ENCODE results near the gene MEGF8.
"Not testable (repeated sequence)": the region's sequence is repeated elsewhere in the genome, so short reads cannot be mapped to it uniquely, and the experiment has no call there.

Gene MEGF8

DNA sequence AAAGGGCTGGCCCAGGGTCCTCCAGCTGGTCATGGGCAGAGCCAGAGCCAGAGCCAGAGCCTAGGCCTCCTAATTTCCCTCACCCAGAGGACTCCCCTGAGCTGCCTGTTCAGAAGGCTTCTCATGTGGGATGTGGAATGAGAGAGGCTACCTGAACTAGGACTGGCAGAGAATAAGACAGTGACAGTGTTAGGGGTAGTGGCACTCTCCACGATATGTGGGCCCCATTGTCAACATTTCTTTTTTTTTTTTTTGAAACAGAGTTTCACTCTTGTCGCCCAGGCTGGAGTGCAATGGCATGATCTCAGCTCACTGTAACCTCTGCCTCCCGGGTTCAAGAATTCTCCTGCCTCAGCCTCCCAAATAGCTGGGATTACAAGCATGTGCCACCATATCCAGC, 5.9 kb downstream of the MEGF8 start:
- DNase-seq (ENCODE audit: low read depth in 2 of 2, low spot score in 1 of 2) = not testable (repeated sequence)

DNA sequence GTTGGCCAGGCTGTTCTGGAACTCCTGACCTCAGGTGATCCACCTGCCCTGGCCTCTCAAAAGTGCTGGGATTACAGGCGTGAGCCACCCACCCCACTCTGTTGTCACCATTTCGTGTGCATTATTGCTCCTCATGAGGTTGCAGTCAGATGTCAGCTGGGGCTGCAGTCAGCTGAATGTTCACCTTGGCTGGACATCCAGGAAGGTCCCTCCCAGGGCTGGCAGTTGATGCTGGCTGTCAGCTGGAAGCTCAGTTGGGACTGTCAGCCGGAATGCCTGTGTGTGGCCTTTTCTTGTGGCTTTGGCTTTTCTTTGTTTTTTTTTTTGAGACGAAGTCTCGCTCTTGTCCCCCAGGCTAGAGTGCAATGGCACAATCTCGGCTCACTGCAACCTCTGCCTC, 6.6 kb downstream of the MEGF8 start:
- no peak for DNase-seq (ENCODE audit: low read depth in 2 of 2, low spot score in 1 of 2)

DNA sequence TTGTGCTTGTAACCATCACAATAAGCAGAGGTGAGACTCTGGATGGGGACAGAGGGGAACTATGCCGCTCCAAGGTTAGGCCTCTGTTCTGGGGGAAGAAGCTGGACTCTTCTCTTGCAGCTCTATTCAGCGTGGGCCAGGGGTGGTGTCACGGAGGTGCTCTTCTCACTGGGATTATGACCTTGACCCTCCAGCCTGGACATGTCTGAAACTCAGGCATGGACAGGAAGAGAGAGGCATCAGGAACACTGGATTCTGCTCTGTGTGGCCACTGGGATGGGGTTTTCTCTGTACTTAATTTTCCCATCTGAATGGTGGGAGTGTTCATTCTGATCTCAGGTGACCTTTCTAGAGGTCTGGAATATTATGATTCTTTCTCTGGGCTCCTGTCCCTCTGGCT, 7.6 kb downstream of the MEGF8 start:
- no peak for DNase-seq (ENCODE audit: low read depth in 2 of 2, low spot score in 1 of 2)

DNA sequence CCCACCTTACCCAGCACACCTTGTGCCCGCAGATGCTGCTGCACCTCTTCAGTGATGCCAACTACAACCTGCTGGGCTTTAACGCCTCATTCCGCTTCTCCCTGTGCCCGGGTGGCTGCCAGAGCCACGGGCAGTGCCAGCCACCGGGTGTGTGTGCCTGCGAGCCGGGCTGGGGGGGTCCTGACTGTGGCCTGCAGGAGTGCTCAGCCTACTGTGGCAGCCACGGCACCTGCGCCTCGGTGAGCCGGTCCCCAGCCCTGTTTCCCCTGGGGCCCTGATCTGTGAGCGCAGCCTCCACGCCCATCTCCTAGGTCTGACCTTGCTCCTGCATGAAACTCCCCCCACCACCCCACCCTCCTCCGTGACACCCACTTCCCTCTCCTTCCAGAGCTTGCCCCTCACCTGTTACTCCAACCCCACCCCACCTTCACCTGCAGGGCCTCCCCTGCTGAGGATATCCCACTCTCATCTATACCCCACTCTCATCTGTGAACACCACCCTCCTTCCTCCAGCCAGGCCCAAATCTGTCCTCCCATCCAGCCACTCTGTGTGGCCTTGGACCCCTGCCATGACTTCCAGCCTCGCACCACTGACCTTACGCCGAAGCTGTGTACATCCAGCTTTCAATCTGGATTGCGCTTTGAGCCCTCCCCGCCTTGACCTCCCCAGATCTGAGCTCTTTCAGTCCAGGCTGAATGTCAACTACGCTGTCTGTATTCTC, 8.7 kb downstream of the MEGF8 start:
- DNase-seq (ENCODE audit: low read depth in 2 of 2, low spot score in 1 of 2) = no peak

DNA sequence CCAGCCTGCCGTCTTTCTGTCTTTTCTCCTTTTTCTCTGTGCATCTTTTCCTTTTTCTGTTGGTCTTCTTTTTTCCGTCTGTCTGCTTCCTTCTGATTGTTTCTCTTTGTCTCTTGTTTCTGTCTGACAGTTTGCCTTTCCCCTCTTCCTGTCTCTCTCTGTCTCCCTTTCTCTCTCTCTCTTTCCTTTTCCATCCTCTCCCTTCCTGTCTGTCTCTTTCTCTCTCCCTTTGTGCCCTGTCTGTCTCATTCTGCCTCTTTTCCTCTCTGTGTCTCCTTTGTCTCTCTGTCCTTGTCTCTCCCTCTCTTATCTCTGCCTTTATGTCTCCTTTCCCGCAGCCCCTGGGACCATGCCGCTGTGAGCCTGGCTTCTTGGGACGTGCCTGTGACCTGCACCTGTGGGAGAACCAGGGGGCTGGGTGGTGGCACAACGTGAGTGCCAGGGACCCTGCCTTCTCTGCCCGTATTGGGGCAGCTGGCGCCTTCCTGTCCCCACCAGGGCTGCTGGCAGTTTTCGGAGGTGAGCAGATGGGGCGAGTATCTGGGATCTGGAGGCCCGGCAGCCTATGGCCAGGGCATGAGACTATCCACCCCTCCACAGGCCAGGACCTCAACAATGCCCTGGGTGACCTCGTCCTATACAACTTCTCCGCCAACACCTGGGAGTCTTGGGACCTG, 9.4 kb downstream of the MEGF8 start:
- DNase-seq (ENCODE audit: low read depth in 2 of 2, low spot score in 1 of 2) = no peak

DNA sequence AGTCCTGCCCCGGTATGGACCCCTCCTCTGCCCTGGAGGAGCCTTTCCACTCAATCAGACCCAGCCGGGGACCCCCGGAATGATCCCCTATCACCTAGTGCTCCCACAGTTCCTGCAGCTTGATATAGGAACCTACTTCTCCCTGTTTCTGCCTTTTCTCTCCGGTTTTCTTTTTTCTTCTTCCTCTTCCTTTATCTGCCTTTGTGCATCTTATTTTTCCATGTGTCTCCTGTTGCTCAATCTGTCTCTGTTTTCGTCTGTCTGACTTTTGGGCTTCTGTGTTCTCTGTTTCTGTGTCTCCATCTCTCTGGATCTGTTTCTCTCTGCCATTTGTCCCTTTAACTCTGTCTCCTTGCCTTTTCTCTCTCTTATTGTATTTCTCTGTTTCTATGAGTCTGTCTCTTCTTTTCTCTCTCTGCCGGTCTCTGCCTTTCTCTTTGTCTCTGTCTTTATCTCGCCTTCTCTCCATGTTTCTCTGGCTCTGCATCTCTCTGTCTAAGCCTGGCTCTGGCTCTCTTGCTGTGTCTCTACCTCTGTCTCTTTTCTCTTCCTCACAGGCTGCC, 10.0 kb downstream of the MEGF8 start:
- no peak for DNase-seq (ENCODE audit: low read depth in 2 of 2, low spot score in 1 of 2)

DNA sequence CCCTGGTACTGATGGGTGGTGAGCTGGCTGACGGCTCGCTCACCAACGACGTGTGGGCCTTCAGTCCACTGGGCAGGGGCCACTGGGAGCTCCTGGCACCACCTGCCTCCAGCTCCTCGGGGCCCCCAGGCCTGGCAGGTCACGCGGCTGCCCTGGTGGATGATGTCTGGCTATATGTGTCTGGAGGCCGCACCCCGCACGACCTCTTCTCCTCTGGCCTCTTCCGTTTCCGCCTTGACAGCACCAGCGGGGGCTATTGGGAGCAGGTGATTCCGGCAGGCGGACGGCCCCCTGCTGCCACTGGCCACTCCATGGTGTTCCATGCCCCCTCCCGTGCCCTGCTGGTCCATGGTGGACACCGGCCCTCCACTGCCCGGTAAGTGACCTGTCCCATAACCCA, 10.5 kb downstream of the MEGF8 start:
- DNase-seq (ENCODE audit: low read depth in 2 of 2, low spot score in 1 of 2) = no peak

DNA sequence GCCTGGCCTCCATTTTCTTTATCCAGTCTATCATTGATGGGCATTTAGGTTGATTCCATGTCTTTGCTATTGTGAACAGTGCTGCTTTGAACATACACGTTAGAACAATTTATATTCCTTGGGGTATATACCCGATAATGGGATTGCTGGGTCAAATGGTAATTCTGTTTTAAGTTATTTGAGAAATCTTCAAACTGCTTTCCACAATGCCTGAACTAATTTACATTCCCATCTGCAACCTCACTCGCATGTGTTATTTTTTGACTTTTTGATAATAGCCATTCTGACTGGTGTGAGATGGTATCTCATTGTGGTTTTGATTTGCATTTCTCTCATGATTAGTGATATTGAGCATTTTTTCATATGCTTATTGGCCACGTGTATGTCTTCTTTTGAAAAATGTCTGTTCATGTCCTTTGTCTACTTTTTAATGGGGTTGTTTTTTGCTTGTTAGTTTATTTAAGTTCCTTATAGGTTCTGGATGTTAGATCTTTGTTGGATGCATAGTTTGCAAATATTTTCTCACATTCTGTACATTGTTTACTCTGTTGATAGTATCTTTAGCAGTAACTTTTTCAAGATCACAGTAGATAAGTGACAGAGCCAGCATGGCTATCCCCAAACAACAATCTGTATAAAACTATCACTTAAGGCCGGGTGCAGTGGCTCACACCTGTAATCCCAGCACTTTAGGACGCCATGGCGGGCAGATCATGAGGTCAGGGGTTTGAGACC, 13.9 kb downstream of the MEGF8 start:
- DNase-seq (ENCODE audit: low read depth in 2 of 2, low spot score in 1 of 2) = not testable (repeated sequence)

DNA sequence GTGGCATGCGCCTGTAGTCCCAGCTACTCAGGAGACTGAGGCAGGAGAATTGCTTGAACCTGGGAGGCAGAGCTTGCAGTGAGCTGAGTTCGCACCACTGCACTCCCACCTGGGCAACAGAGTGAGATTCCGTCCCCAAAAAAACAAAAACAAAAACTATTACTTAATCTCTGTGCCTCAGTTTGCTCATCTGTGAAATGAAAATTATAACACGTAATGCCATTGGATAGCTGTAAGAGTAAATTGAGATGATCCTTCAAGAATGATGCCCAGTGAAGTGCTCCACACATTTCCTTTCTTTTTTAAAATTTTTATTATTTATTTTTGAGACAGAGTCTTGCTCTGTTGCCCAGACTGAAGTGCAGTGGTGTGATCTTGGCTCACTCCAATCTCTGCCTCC, 14.5 kb downstream of the MEGF8 start:
- not testable (repeated sequence) for DNase-seq (ENCODE audit: low read depth in 2 of 2, low spot score in 1 of 2)

DNA sequence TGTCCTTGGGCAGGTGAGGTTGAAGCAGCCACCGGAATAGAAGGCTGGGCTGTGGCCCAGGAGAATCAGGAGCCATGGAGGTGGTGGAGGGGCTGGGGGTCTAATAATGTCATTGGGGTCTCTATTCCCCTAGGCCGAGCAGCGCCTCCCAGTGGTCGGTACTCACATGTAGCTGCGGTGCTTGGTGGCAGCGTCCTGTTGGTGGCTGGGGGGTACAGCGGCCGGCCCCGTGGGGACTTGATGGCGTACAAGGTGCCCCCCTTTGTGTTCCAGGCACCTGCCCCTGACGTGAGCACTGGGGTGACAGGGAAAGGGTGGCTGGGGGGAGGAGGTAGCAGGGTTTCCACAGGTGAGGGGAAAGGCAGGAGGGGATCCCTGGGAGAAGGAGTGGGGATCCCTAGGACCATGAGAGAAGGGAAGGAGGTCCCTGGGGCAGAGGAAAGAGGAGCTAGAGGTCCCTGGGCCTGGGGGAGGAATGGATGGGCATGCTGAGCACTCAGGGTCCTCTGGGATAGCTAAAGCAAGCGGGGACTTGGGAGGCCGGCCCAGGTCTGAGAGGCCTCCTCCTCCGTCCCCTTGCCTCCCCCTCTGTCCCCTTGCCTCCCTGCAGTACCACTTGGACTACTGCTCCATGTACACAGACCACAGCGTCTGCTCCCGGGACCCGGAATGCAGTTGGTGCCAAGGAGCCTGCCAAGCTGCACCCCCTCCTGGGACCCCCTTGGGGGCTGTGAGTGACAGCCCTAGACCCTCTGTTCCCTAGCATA, 18.1 kb downstream of the MEGF8 start:
- DNase-seq (ENCODE audit: low read depth in 2 of 2, low spot score in 1 of 2) = no peak

DNA sequence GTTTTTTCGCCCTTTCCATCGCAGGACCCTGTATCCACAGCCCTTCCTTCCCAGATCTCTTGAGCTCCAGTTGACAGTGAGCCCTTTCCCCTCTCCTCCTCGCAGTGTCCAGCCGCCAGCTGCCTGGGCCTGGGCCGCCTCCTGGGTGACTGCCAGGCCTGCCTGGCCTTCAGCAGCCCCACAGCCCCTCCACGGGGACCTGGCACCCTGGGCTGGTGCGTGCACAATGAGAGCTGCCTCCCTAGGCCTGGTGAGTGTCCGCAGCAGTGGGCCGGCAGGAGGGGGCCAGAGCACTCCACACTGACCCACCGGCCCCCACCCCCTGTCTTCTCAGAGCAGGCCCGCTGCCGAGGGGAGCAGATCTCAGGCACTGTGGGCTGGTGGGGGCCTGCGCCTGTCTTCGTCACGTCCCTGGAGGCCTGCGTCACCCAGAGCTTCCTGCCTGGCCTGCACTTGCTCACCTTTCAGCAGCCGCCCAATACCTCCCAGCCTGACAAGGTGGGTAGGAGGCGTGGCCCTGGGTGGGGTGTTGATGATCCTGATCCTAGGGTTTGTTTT, 19.0 kb downstream of the MEGF8 start:
- DNase-seq (ENCODE audit: low read depth in 2 of 2, low spot score in 1 of 2) = no peak

DNA sequence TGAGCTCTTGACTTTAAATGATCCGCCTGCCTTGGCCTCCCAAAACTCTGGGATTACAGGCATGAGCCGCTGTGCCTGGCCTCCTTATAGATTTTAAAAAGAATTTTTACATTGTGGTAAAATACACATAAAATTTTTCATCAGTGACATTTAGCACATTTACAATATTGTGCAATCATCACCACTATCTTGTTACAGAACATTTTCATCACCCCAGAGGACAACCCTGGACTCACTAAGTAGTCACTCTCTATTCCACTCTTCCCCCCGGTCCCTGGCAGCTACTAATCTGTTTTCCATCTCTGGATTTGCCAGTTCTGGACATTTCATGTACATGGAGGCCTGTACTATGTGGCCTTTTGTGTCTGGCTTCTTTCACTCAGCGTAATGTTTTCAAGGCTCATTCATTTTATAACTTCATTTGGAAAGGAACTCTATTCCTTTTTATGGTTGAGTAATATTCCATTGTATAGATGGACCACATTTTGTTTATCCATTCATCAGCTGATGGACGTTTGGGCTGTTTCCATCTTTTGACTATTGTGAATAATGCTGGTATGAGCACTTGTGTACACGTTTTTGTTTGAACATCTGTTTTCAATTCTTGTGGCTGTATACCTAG, 19.9 kb downstream of the MEGF8 start:
- no peak for DNase-seq (ENCODE audit: low read depth in 2 of 2, low spot score in 1 of 2)

DNA sequence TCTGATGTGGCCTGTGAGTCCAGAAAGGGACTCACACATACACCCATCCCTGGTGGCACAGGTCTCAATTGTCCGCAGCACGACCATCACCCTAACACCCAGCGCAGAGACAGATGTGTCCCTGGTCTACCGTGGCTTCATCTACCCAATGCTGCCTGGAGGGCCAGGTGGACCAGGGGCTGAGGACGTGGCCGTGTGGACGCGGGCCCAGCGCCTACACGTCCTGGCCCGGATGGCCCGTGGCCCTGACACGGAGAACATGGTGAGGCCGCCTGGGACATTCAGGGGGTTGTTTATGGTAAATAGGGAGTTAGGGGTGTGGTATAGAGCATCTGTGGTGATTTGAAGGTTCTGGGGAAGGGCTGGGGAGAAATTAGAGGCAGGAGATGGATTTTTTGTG, 22.8 kb downstream of the MEGF8 start:
- DNase-seq (ENCODE audit: low read depth in 2 of 2, low spot score in 1 of 2) = no peak

DNA sequence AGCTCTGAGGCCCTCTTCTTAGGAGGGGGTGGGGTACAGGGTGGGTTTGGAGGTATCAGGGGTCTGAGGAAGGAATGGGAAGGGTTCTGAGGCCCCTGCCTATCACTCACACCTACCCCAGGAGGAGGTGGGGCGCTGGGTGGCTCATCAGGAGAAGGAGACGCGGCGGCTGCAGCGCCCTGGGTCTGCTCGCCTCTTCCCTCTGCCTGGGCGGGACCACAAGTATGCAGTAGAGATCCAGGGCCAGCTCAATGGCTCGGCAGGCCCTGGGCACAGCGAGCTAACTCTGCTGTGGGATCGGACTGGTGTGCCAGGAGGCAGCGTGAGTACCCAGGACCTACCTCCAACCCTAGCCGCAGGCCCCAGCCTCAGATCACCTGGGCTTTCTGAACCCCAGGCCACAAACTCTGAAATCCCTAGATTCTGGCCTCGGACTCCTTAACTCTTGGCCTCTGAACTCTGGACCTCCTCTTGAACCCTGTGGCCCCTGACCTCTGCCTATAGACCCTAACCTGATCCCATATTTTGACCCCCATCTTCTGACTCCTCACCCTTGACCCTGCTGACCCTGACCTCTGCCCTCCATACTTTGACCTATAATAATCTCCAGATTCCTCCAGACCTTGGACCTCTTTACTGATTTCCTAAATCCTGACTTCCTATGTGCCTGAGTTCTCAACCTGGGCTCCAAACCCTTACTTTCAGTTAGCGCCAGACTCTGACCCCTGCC, 24.1 kb downstream of the MEGF8 start:
- no peak for DNase-seq (ENCODE audit: low read depth in 2 of 2, low spot score in 1 of 2)

DNA sequence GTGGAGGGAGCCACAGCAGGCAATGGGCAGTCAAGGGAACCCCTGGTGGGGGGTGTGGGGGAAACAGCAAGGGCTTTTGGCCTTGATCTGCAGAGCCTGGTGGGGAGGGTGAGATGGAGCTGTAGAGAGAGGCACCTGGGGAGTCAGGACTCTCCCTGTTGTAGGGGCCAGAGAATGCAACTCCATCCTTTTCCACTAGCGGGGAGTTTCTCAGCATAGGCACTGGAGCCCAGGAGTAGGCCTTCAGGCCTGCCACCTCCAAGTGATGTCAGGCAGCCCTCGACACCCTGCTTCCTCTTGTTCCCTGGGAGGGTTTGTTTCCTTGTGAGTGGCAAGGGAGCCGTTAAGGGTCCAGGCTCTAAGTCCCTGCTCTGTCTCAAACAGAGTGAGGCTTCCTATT, 25.0 kb downstream of the MEGF8 start:
- DNase-seq (ENCODE audit: low read depth in 2 of 2, low spot score in 1 of 2) = no peak

DNA sequence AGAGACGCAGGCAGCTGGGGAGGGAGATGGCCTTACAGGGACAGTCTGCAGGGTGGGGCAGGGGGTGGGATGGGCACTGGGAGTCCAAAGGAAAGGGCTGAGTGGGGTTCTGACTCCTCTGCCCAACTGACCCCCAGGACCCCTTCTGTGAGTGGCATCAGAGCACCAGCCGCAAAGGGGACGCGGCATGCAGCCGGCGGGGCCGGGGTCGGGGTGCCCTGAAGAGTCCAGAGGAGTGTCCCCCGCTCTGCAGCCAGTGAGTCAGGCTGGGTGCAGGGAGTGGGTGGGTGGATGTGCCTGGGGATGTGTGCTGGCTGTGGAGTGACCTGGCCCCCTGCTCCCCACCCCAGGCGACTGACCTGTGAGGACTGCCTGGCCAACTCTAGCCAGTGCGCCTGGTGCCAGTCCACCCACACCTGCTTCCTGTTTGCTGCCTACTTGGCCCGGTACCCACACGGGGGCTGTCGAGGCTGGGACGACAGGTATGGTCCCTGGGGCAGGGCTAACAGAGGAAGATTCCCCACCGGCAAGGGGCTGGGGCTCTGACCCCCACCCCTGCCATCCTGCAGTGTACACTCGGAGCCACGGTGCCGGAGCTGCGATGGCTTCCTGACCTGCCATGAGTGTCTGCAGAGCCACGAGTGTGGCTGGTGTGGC, 25.8 kb downstream of the MEGF8 start:
- DNase-seq (ENCODE audit: low read depth in 2 of 2, low spot score in 1 of 2) = no peak

DNA sequence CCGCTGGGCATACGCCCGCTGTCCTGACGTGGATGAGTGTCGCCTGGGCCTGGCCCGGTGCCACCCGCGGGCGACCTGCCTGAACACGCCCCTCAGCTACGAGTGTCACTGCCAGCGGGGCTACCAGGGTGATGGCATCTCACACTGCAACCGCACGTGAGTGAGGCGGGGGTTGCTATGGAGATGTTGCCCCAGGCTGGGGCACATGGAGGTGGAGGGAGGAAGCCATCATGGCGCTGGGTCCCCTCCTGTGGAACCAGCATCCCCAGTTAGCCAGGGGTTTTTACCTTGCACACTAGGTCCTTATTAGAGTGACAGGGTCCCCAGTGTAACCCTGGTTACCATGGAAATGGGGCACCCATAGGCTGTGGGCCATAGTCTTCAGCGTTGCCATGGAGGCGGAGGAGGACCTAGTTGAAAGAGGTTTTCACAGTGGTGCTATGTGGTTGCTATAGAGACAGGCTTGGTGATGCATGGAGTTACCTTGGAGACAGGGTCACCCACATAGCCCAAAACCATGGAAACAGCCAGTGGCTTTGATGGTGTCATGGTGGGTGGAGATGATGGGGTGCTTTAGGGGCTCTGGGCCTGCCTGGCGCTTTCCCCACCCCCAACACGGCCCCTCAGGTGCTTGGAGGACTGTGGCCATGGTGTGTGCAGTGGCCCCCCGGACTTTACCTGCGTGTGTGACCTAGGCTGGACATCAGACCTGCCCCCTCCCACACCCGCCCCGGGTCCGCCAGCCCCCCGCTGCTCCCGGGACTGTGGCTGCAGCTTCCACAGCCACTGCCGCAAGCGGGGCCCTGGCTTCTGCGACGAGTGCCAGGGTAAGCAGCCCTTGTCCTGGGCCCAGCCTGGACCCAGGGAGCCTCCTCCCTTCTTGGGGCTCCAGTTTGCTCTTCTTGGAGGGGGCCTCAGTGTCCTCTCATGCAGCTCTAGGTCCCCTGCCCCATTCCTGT, 27.1 kb downstream of the MEGF8 start:
- no peak for DNase-seq (ENCODE audit: low read depth in 2 of 2, low spot score in 1 of 2)

DNA sequence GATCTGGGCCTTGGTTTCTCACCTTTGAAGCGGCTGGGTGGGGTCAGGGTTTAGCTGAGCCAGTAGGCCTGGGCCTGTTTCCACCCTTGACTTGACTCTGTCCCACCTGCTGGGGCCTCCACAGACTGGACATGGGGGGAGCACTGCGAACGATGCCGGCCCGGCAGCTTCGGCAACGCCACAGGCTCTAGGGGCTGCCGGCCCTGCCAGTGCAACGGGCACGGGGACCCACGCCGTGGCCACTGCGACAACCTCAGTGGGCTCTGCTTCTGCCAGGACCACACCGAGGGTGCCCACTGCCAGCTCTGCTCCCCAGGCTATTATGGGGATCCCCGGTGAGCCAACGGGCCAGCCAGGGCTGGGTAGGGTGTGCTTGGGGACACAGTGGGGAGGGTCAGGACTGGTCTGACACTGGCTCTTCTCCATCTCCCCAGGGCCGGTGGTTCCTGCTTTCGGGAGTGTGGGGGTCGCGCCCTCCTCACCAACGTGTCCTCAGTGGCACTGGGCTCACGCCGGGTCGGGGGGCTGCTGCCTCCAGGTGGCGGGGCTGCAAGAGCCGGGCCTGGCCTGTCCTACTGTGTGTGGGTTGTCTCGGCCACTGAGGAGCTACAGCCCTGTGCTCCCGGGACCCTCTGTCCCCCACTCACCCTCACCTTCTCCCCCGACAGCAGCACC, 28.0 kb downstream of the MEGF8 start:
- no peak for DNase-seq (ENCODE audit: low read depth in 2 of 2, low spot score in 1 of 2)

Measured in stimulated activated CD8-positive, alpha-beta memory T cell treated with anti-CD3 and anti-CD28 coated beads, Interleukin-4, amount 100 ng/mL, for 1 hour (primary cell).